H1 (cell line): ENCODE measurements around the gene BGN. TPM values are rescaled to one million over a fixed set of nuclear protein-coding genes. Genes with fewer than 3 reads are reported as not detected.

Experiments used
- CTCF ChIA-PET: fragments of 300-600 bp; sonication (Branson Sonifier 250); formaldehyde crosslinking; loops from one replicate; lab custom pipeline; 2021; ENCODE audit not compliant: partially characterized antibody; lab: Charles Lee
- POLR2A ChIA-PET: fragments of 300-600 bp; sonication (Branson Sonifier 250); formaldehyde crosslinking; loops from one replicate; lab custom pipeline; 2021; ENCODE audit warnings: inconsistent platforms; ENCODE audit not compliant: partially characterized antibody; lab: Charles Lee
- DNase-seq, 2 experiments: peaks; one replicate each; pipeline versions ENCODE4 v3.0.0 to v3.0.0-alpha.2; 2010 to 2022; ENCODE audit warnings: low spot score in 2 of 2, low read depth in 1 of 2, mixed read lengths in 1 of 2
- FAIRE-seq: peaks from 2 replicates; lab custom pipeline; 2011; peaks lifted over from hg19 to GRCh38; lab: Jason Lieb, UNC
- H2AFZ ChIP-seq: 2 replicates; pipeline ENCODE4 v1.8.1; 2012; ENCODE audit warnings: low read length, inconsistent platforms
- H2AK5ac ChIP-seq: 2 replicates; pipeline ENCODE4 v1.6.1; 2013; ENCODE audit warnings: low read depth, low read length
- H2BK120ac ChIP-seq: replicated peaks from 2 replicates; pipeline ENCODE3; 2013; ENCODE audit warnings: low read depth, low read length, inconsistent platforms
- H2BK12ac ChIP-seq: 2 replicates; pipeline ENCODE4 v1.6.1; 2013; ENCODE audit warnings: low read depth, low read length
- H2BK15ac ChIP-seq: 2 replicates; pipeline ENCODE4 v1.6.1; 2013; ENCODE audit warnings: low read length
- H2BK20ac ChIP-seq: 2 replicates; pipeline ENCODE4 v1.6.1; 2013; ENCODE audit warnings: low read length
- H2BK5ac ChIP-seq: 2 replicates; pipeline ENCODE4 v1.6.1; 2013; ENCODE audit warnings: low read depth, low read length
- H3K14ac ChIP-seq: 2 replicates; pipeline ENCODE4 v1.6.1; 2013; ENCODE audit warnings: inconsistent platforms; ENCODE audit not compliant: insufficient read length
- H3K18ac ChIP-seq: 2 replicates; pipeline ENCODE4 v1.6.1; 2013; ENCODE audit warnings: low read length; ENCODE audit errors: extremely low read depth
- H3K23ac ChIP-seq: 2 replicates; pipeline ENCODE4 v1.6.1; 2013; ENCODE audit warnings: inconsistent platforms; ENCODE audit not compliant: insufficient read length
- H3K23me2 ChIP-seq: 2 replicates; pipeline ENCODE4 v1.6.1; 2013; ENCODE audit warnings: low read depth, low read length
- H3K27ac ChIP-seq: 2 replicates; pipeline ENCODE4 v1.6.1; 2011; ENCODE audit warnings: low read depth, low read length, inconsistent platforms
- H3K27me3 ChIP-seq, 4 experiments: replicated peaks in 1 of 4; 1 replicate in 1 of 4; 2 replicates in 3 of 4; pipeline versions ENCODE4 v1.6.1 to v1.8.1; 2011 to 2013; ENCODE audit warnings: low read length in 3 of 4, mild to moderate bottlenecking in 3 of 4, inconsistent platforms in 2 of 4, mixed read lengths in 2 of 4, moderate library complexity in 1 of 4; ENCODE audit not compliant: control insufficient read depth in 3 of 4, insufficient read depth in 3 of 4; ENCODE audit errors: extremely low read depth in 1 of 4
- H3K36me3 ChIP-seq, 4 experiments: 2 replicates each; pipeline versions ENCODE4 v1.6.1 to v1.8.1; 2011 to 2013; ENCODE audit warnings: mild to moderate bottlenecking in 4 of 4, low read length in 3 of 4, moderate library complexity in 2 of 4, control low read depth in 1 of 4, inconsistent platforms in 1 of 4; ENCODE audit not compliant: insufficient read depth in 4 of 4, control insufficient read depth in 2 of 4
- H3K4ac ChIP-seq: replicated peaks from 2 replicates; pipeline ENCODE3; 2013; ENCODE audit warnings: low read length, low read depth, mixed read lengths, inconsistent platforms; ENCODE audit not compliant: insufficient read length
- H3K4me1 ChIP-seq, 4 experiments: replicated peaks in 1 of 4; 1 replicate in 1 of 4; 2 replicates in 3 of 4; pipeline versions ENCODE4 v1.6.1 to v1.8.1; 2011 to 2013; ENCODE audit warnings: low read length in 3 of 4, inconsistent platforms in 2 of 4, mixed read lengths in 1 of 4; ENCODE audit not compliant: insufficient read depth in 4 of 4, control insufficient read depth in 3 of 4
- H3K4me2 ChIP-seq, 2 experiments: 2 replicates each; pipeline versions ENCODE4 v1.6.1 to v1.8.1; 2011 to 2013; ENCODE audit warnings: low read depth in 2 of 2, low read length in 2 of 2, control low read depth in 1 of 2, inconsistent platforms in 1 of 2, mild to moderate bottlenecking in 1 of 2; ENCODE audit not compliant: insufficient read depth in 1 of 2
- H3K4me3 ChIP-seq, 4 experiments: fragments of 200-600, 300-600 bp in 1 of 4; sonication (generic), shearing (Covaris generic), sonication (Bioruptor Twin) in 1 of 4; 2 replicates each; pipeline versions ENCODE4 v1.5.1 to v1.8.1; 2011 to 2016; ENCODE audit warnings: low read length in 4 of 4, low read depth in 3 of 4, control low read depth in 2 of 4, inconsistent platforms in 2 of 4, mild to moderate bottlenecking in 2 of 4, mixed read lengths in 1 of 4, moderate library complexity in 1 of 4; ENCODE audit not compliant: insufficient read depth in 2 of 4; ENCODE audit errors: extremely low read depth in 1 of 4
- H3K56ac ChIP-seq: replicated peaks from 2 replicates; pipeline ENCODE3; 2013; ENCODE audit warnings: low read depth, mild to moderate bottlenecking, mixed read lengths, low read length, inconsistent platforms; ENCODE audit not compliant: insufficient read length
- H3K79me1 ChIP-seq: 2 replicates; pipeline ENCODE4 v1.6.1; 2013; ENCODE audit warnings: low read depth, low read length, control low read depth
- H3K79me2 ChIP-seq, 2 experiments: 2 replicates each; pipeline versions ENCODE4 v1.6.1 to v1.8.1; 2012 to 2013; ENCODE audit warnings: low read length in 2 of 2, mild to moderate bottlenecking in 2 of 2, inconsistent platforms in 1 of 2; ENCODE audit not compliant: insufficient read depth in 2 of 2, control insufficient read depth in 1 of 2
- H3K9ac ChIP-seq, 4 experiments: replicated peaks in 1 of 4; 1 replicate in 1 of 4; 2 replicates in 3 of 4; pipeline versions ENCODE4 v1.6.1 to v1.8.1; 2011 to 2013; ENCODE audit warnings: low read depth in 3 of 4, low read length in 3 of 4, control low read depth in 2 of 4, mild to moderate bottlenecking in 2 of 4, moderate library complexity in 2 of 4, inconsistent platforms in 1 of 4; ENCODE audit errors: extremely low read depth in 1 of 4
- H3K9me3 ChIP-seq, 2 experiments: 2 replicates each; pipeline versions ENCODE4 v1.6.1 to v1.8.1; 2012 to 2013; ENCODE audit warnings: mild to moderate bottlenecking in 2 of 2, moderate library complexity in 2 of 2, control low read depth in 1 of 2, inconsistent platforms in 1 of 2, low read depth in 1 of 2, low read length in 1 of 2, mixed read lengths in 1 of 2; ENCODE audit not compliant: insufficient read depth in 2 of 2
- H4K20me1 ChIP-seq, 2 experiments: replicated peaks in 1 of 2; 2 replicates each; pipeline versions ENCODE3 to v1.8.1; 2011 to 2013; ENCODE audit warnings: inconsistent platforms in 2 of 2, low read length in 2 of 2, mild to moderate bottlenecking in 1 of 2; ENCODE audit not compliant: insufficient read depth in 2 of 2, control insufficient read depth in 1 of 2
- H4K5ac ChIP-seq: 2 replicates; pipeline ENCODE4 v1.6.1; 2013; ENCODE audit warnings: low read length, low read depth, mixed read lengths, inconsistent platforms; ENCODE audit not compliant: insufficient read length
- H4K8ac ChIP-seq: 2 replicates; pipeline ENCODE4 v1.8.0; 2013; ENCODE audit warnings: mild to moderate bottlenecking, moderate library complexity, low read length, inconsistent platforms; ENCODE audit not compliant: insufficient read depth; ENCODE audit errors: extremely low read depth
- H4K91ac ChIP-seq: replicated peaks from 2 replicates; pipeline ENCODE3; 2013; ENCODE audit warnings: low read length, mixed read lengths, inconsistent platforms; ENCODE audit not compliant: insufficient read length
- ATF2 ChIP-seq: IDR thresholded peaks from 2 replicates; pipeline ENCODE4 v1.6.1; 2012; ENCODE audit warnings: low read length, inconsistent platforms
- CBX5 ChIP-seq: fragments of 300-800, 300-1000 bp; sonication (generic); IDR thresholded peaks from 2 replicates; pipeline ENCODE4 v1.7.1; 2016; ENCODE audit warnings: antibody characterized with exemption, low read length, low read depth
- CTBP2 ChIP-seq: IDR thresholded peaks from 2 replicates; pipeline ENCODE4 v1.7.0; 2011; ENCODE audit warnings: borderline replicate concordance, mild to moderate bottlenecking, moderate library complexity, mixed read lengths, low read length; ENCODE audit not compliant: insufficient read depth, insufficient read length
- JUND ChIP-seq: IDR thresholded peaks from 2 replicates; pipeline ENCODE4 v1.6.1; 2011; ENCODE audit warnings: mild to moderate bottlenecking, improper control_type of control experiment, low read length
- NANOG ChIP-seq: IDR thresholded peaks from 2 replicates; pipeline ENCODE4 v1.6.1; 2011; ENCODE audit warnings: low read length, low read depth, mild to moderate bottlenecking, inconsistent platforms; ENCODE audit not compliant: insufficient read depth, poor library complexity, severe bottlenecking
- RAD21 ChIP-seq, 2 experiments: IDR thresholded peaks in 1 of 2; conservative IDR thresholded peaks in 1 of 2; 2 replicates each; pipeline ENCODE4 v1.6.1; 2011; ENCODE audit warnings: low read depth in 2 of 2, low read length in 2 of 2, improper control_type of control experiment in 1 of 2, inconsistent platforms in 1 of 2, mild to moderate bottlenecking in 1 of 2, moderate library complexity in 1 of 2
- RNF2 ChIP-seq: fragments of 200-900, 300-1000 bp; sonication (generic); IDR thresholded peaks from 2 replicates; pipeline ENCODE4 v1.7.1; 2016; ENCODE audit warnings: borderline replicate concordance, low read depth, mild to moderate bottlenecking, antibody characterized with exemption, low read length; ENCODE audit not compliant: poor library complexity, severe bottlenecking; ENCODE audit errors: missing control alignments
- SP2 ChIP-seq: IDR thresholded peaks from 2 replicates; pipeline ENCODE4 v1.6.1; 2012; ENCODE audit warnings: mild to moderate bottlenecking, low read length, inconsistent platforms
- TEAD4 ChIP-seq: IDR thresholded peaks from 2 replicates; pipeline ENCODE4 v1.6.1; 2012; ENCODE audit warnings: low read depth, low read length, inconsistent platforms, mixed read lengths
- YY1 ChIP-seq: IDR thresholded peaks from 2 replicates; pipeline ENCODE4 v1.6.1; 2011; ENCODE audit warnings: low read depth, mild to moderate bottlenecking, low read length
- WGBS, 2 experiments: shearing (Covaris generic) in 1 of 2; methylation state at CpG; one replicate each; pipeline versions ENCODE4 v1.1.6 to v1.1.7; 2013 to 2015; ENCODE audit warnings: low lambda C conversion rate in 2 of 2, mixed read lengths in 2 of 2, inconsistent platforms in 1 of 2, low coverage in 1 of 2, missing lambda C conversion rate in 1 of 2; ENCODE audit not compliant: insufficient replicate concordance in 2 of 2, insufficient coverage in 1 of 2, insufficient read length in 1 of 2; ENCODE audit errors: extremely low coverage in 1 of 2, missing lambda C conversion rate in 1 of 2; 5-methylcytosine and 5-hydroxymethylcytosine counted together
- polyA plus RNA-seq, 7 experiments: library from polyadenylated mRNA; depleted of rRNA in 3 of 7; stranded (reverse) in 5 of 7; unstranded in 2 of 7; fragments of >200 nt in 5 of 7; fragments of 200-250 nt in 2 of 7; gene quantifications; 1 replicate in 5 of 7; 2 replicates in 1 of 7; 4 replicates in 1 of 7; pipeline versions ENCODE4 v1.2.1 to v1.2.3, GENCODE V29; 2011 to 2013; ENCODE audit warnings: missing spikeins in 2 of 7, mixed read lengths in 2 of 7
- total RNA-seq: library from RNA; stranded (reverse); fragmentation: NEBNext Ultra II Directional; extraction: Animal tissue kit (Norgen Biotek cat#: 25700); gene quantifications from 2 replicates; pipeline ENCODE4 v1.2.1, GENCODE V29; 2021
- TF ChIP-seq, protein P1 (sequence below): IDR thresholded peaks from 2 replicates; pipeline ENCODE4 v1.6.1; 2012; ENCODE audit warnings: inconsistent platforms

BGN gene
- total and polyA plus RNA-seq, 2 of the 8 experiments (the other 6 are each of a cell fraction or from before 2014, with no cell fraction given) = 1.8 to 2.4 TPM

DNA sequence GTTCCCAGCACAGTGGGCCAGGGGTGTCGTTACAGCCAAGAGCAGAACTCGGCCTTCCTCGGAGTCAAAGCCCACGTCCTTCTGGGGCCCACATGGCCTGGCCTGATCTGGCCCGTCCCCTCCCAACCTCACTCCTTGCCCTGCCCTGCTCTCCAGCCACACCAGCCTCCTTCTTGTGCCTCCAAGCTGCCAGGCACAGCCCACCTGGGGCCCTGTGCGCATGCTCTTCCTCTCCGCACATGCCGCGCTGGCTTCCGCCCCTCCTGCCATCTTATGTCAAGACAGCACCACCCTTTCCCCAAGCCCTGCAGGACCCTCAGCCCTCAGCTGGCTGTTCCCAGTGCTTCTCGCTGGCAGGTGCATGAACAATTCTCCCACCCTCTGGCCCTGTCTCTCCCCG, 31.2 kb upstream of the BGN start:
- no peaks in the 10 kb centered on the region for H4K20me1 ChIP-seq
- no peaks in the 10 kb centered on the region for H3K9me3 ChIP-seq
- no peak overlapping the region for H3K23ac ChIP-seq
- no peaks in the 10 kb centered on the region for H3K27me3 ChIP-seq
- no peak overlapping the region for H2BK20ac ChIP-seq
- peaks cover 0 to 4% (median 2%) of the 10 kb centered on the region in 4 experiments; a peak in 5 of 8 replicates for H3K36me3 ChIP-seq
- no peak overlapping the region for H2BK120ac ChIP-seq
- no peak overlapping the region for H2BK15ac ChIP-seq
- CTCF ChIA-PET = interaction anchor here (0.5 kb wide), 1 partner anchor 513 kb away, joined by 3 read pairs; no protein-coding TSS in a partner anchor
- H2BK12ac ChIP-seq = no peak overlapping the region
- H3K56ac ChIP-seq = no peak overlapping the region
- H3K9ac ChIP-seq = no peak overlapping the region
- H3K27ac ChIP-seq = no peak overlapping the region
- H3K4ac ChIP-seq = no peak overlapping the region
- no peak overlapping the region for H4K91ac ChIP-seq
- WGBS, 2 experiments = 76% methylated on average over 8 of the region's 12 CpGs; no CpG with 5 or more reads in 1 of the 2 experiments
- H3K79me1 ChIP-seq = peaks cover 3% of the 10 kb centered on the region; the same call in 1 of the 2 replicates
- no peaks in the 10 kb centered on the region for H3K4me1 ChIP-seq
- no peak overlapping the region for H2AFZ ChIP-seq
- no peak overlapping the region for H2AK5ac ChIP-seq
- no peak overlapping the region for H3K18ac ChIP-seq
- H3K4me2 ChIP-seq = no peak overlapping the region
- no peak overlapping the region for H3K14ac ChIP-seq
- H3K4me3 ChIP-seq = no peak overlapping the region
- no peak overlapping the region for H4K5ac ChIP-seq
- FAIRE-seq (no peak), DNase-seq (no peak)
- H3K23me2 ChIP-seq = no peaks in the 10 kb centered on the region
- no peaks in the 10 kb centered on the region for H3K79me2 ChIP-seq
- POLR2A ChIA-PET = no interaction called here
- H4K8ac ChIP-seq = no peak overlapping the region
- no peak overlapping the region for H2BK5ac ChIP-seq
- TF ChIP-seq YY1 (no peak), JUND (no peak), ATF2 (no peak), CTBP2 (no peak), SP2 (no peak), NANOG (no peak), CBX5 (no peak), TEAD4 (no peak), RNF2 (no peak), RAD21 (IDR thresholded peaks at IDR 0.05 in 1 of 2, conservative IDR thresholded peaks at IDR 0.05 in 1 of 2; ENCODE audit: low read depth in 2 of 2, low read length in 2 of 2) (no peak)
- TF ChIP-seq, protein P1, sequence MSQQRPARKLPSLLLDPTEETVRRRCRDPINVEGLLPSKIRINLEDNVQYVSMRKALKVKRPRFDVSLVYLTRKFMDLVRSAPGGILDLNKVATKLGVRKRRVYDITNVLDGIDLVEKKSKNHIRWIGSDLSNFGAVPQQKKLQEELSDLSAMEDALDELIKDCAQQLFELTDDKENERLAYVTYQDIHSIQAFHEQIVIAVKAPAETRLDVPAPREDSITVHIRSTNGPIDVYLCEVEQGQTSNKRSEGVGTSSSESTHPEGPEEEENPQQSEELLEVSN = no peak
